Skin of body (tissue), 2 donors: ENCODE results near the gene ABL1. TPM values are rescaled to one million over a fixed set of nuclear protein-coding genes. Genes with fewer than 3 reads are reported as not detected.

Source experiments
- DNase-seq: peaks from one replicate; lab custom pipeline; 2025; lab: John Stamatoyannopoulos, UW
- total RNA-seq: library from RNA; depleted of rRNA; stranded (reverse); fragments of >200 nt; gene quantifications from one replicate; pipeline ENCODE4 v1.2.3, GENCODE V29; 2014

Gene ABL1
- total RNA-seq, 1 donor from 2014 or later: 35.5 TPM

DNA sequence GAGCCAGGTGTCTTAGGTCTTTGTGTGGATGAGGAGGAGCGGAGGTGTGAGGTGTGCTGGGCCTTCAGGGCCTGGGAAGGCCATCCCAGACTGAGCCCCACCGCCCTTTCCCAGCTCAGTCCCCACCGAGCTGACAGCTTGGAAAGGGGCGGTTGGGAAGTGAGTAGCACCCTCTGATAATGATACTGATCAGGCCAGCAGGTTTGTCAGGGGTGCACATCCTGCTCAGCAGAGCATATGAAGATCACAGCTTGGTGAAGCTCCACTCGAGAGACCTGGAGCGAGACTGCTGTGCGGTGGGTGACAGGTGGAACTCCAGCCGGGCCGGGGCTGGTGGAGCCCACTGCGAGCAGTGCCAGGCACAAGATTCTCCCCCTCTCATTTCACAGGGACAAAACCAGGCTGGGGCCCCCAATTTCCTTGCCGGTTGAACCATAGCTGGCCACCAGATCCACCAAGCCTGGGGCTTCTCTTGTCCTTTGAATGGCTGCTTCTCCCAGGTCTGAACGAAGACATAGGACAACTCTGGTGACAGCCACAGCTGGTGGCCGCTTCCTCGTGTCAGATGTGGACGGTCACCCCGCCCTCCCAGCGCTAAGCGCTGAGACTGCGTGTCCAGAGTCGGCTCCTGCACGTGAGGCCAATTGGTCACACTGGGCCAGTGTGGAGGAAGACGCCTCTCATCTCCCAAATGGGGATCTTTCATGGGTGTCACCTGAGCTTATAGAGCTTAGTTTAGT is 53.3 kb downstream of the ABL1 start:
- no peak for DNase-seq

DNA sequence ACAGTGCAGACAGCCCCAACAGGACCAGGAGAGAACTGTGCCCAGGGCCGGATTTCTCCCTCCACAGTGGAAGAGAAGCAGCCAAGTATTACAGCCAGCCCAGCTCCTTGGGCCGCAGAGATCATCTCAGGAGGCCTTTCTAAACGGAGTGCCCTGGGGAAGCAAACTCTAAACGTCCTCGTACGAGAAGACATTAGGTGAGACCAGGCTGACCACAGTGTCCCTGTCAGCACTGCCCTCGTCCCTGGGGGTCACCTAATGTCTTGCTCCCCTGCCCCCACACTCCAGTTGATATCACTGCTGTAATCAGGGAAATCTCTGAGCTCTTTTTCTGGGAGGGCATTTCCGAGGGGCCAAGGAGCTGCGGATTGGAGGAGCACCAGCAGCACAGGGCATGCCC is 55.1 kb downstream of the ABL1 start:
- no peak for DNase-seq

DNA sequence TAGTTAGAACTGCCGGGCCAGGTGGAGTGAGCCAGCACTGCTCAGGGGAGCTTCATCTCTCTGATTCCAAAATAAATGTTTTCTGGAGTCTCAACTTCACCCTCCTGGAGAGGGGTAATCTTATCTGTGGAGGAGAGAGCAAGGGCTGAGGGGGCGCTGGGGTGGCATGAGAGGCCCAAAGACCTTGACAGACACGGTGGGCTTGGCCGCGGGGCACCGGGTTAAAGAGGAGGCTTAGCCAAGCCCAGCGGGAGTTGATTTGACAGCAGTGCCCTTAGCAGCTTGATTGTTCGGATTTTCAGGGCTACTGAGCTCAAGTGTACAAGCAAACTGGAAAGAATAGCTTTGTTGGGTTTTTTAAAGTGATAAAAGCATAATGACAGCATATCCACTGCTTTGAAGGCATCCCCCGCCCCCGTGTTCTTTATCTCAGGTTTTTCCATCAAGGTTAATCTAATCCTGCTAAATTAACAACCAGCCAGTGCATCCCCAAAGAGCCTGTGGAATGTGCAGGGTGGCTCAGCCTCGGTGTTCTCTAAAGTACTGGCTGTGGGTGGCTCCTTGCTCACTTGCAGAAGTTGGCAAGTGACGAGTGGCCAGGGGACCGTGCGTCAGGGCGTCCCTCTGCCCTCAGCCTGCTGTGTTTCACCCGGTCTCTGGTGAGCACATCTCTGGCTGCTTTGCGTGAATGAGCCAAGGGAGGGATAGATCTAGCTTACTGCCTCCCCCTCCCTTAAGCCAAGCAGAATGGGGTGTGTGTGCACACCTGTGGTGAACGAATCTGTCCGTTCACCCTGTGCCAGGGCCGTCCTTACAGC is 56.0 kb downstream of the ABL1 start:
- no peak for DNase-seq

DNA sequence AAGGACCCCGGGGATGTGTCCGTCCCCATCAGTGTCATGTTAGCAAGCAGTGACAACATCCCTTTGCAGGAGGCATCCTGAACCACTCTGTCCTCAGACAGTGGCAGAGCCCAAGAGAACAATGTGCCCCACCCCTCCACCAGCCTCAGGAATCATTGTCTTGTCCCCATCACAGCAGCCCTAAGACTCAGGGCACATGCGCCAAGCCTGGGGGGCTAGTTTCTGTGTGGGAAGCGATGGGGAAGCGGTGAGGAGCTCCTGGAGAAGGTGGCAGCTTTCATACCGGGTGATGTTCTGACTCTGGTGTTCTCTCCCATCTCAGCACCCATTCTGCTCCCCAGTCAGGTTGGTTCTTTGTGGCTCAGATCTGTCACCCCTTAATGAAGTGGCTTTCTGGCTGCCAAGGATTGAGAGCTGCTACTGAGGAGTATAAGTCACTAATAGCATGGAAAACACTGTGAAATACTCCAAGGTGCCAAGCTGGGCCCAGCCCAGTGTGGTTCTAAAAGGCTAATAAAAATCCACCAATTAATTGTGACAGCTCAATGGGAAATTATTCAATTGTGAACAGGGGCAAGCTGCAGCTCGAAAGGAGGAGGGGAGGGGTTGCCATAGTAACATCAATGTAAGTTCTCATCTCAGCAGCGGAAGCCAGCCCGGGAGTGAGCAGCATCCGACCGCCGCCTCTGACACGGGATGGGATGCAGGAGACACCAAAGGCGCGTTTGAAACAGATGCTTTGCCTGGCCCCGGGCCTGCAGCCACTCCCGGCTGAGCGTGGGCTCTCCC is 56.8 kb downstream of the ABL1 start:
- no peak for DNase-seq

DNA sequence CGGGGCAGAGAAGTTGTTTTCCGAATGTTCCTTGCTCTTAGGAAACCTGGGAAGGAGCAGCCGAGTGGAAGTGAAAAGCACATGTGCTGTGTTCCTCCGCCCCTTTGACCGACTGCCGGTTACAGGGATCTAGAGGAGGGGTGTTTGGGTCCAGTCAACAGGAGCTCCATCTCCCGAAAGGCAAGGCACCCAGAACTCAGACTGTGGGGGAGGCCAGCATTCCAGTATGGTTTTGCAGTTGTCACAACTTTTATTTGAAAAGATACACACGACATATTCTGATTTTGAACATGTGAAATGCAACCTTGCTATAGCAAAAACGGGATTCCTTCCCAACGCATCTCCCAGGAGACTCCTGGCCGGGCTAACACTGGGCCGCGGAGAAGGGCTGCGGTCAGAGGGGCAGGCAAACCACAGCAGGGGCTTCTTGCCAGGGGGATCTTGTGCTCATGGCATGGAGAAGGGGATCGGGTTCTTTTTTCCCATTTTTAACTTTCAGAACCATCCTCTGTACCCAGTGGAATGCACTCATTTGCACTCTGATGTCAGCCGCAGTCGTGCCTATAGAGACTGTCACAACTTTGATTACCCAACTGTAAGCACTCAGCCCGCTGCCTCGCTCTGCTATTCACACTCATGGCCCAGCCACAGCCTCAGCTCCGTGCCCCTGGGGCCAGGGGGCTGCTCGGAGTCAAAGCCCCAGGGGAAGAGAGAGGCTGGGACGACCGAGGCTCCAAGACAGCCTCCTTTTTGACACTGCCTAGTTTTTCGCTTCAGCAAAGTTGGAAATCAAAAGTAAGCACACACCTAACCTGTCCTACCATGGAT is 57.6 kb downstream of the ABL1 start:
- no peak for DNase-seq

DNA sequence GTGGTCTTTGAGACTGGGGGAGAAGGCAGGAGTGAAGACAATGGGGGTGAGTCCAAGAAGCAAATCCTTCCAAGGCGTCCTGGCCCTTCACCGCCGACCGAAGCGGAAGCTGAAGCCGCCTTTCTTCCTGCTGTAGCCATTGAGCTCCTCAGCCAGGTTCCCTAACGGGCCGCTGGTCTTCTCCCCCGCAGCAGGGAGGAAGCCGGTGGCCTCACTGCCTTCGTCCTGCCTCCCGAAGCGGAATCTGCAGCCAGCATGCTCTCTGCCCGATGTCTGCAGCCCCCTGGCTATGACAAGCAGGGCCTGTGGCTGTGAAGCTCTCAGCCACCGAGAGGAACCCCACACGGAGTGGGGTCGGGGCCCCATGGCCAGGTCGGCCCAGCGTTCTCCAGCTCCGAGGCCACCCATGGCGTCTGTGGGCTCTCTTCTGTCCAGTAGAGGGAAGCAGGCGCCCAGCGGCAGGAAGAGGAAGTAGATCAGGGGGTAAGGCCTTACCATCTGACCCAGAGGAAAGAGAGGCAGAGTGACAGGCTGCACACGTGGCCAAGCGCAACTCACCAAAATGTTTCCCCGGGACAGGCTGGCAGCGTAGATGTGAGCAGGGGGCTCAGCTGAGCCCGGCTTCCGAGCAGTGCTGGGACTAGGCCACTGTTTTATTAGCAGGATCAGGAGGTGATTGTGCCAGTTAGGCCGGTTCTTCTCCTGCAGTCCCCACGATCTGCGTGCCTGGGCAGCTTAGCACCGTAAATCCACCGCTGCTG is 58.5 kb downstream of the ABL1 start:
- DNase-seq: no peak

DNA sequence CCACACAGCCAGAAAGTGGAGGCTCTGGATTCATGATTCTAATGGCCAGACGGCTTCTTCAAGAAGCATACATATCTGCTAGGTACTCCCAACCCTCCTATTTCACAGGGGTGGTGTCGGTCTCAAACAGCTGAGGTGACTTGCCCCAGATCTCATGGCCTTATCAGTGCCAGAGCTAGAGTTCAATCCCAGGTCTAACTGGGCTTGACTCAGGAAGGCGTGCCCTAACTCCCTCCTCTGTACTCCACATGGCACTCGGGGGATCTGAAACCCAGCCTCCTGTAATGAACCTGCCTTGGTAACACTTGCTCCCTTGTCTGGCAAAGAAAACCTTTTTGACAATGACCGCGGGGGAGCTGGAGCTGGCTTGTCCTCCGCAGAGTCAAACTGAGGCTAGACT is 59.5 kb downstream of the ABL1 start:
- no peak for DNase-seq

DNA sequence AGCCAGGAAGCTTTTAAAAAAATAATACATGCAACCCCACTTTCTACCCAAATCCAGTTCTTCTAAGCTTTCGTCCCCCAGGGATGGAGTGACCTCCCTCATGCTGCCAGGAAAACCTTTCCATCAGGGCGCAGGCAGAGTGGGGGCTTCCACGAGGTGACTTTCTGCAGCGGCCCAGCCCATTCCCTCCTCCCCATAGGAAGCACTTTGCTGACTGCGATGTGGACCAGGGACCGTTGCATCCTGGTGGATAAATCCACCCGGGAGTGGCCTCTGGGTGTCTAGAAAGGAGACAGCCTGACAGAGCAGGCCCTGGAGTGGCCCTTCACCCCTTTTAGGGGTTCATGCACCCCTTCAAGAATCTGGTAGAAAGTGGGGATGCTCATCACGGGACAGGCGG is 60.0 kb downstream of the ABL1 start:
- DNase-seq: no peak

DNA sequence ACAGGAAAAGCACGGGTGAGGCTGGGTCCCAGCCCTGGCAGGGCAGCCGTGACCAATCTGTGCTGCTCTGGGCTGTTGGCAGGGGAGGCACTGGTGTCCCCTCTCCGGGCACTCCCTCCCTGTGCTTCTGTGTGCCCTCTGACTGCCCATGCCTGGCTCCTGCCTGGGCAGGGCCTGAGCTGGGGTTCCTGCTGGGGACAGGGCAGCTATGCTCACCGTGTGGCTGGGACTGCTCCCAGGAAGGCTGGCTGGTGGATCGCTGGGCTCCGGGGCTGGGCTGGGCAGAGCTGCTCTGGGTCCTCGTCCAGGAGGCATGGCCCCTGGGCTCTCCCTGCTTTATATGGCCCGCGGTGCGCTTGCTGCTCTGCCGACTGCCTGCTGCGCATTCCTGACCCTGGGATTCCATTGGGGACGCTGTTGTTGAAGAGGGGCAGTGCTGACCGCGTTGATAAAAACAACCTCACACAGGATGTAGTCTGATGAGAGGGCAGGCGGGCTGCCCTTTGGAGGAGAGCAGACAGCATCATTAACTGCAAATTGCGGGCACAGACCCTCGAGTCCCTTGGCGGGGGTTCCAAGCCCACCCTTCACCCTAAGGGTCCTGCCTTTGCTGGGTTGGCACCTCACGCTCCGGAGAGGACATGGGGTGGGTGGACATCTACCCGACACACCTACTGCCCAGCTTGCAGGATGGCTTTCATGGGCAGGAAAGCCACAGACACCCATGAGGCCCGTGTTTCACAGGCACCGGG is 60.6 kb downstream of the ABL1 start:
- no peak for DNase-seq

DNA sequence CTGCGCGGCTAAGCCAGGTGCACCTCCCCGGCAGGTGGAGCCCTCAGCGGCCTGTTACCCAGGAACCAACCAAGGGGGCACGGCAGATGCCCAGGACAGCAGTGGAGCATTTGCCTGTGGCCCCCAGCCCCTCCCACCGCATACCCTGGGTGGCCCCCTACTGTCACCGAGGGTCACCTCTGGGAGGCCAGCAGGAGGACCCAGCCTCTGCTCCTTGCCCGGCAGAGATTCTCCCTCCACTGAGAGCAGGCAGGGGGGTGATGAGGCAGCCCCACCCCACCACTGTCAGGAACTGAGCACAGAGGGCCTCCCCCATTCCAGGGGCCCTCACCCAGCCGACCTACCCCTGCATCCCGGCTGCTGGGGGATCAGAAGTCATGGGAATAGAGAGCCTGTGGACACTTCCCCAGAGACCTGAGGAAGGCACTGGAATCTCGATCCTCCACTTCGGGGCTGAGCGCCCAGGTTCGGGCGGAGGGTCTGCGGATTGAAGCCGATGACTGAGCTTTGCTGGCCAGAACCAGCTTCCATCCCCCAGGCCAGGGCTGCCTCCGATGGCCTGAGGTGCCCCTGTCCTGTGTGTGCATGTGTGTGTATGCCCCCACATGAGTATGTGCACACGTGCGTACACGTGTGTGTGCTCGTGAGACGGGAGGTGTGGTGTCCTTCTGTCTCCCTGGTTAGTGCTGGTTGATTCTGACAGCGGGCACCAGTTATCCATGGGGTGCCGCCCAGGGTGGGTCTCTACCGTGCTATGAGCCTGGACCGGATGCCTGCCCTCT is 61.4 kb downstream of the ABL1 start, which contains the start of gene QRFP:
TSS of gene QRFP (minus strand) at position 580 of the 782 bp plus-strand sequence. CDS start 2,974 bp downstream, outside the sequence.
- no peak for DNase-seq

DNA sequence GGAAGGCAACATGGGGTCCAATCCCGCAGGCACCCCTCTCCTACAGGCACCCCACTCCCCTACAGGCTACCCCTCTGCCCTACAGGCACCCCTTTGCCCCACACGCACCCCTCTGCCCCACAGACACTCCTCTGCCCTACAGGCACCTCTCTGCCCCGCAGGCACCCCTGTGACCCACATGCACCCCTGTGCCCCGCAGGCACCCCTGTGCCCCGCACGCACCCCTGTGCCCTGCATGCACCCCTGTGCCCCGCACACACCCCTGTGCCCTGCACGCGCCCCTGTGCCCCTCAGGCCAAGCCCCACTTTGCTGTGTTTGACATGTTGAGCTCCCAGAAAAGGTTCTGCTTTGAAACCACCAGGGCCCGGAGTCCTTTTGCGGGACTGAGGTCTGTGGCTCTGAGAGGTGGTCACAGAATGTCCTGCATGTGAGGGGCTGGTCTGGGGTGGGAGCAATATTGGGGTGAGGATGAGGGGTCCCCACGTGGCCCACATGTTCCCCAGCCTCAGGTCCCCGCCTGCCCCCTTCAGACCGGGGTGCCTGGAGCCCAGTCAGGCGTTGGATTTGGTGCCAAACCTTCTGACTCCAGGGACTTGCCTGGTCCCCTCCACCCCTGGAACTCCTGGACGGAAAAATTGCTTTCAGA is 62.2 kb downstream of the ABL1 start:
- no peak for DNase-seq

DNA sequence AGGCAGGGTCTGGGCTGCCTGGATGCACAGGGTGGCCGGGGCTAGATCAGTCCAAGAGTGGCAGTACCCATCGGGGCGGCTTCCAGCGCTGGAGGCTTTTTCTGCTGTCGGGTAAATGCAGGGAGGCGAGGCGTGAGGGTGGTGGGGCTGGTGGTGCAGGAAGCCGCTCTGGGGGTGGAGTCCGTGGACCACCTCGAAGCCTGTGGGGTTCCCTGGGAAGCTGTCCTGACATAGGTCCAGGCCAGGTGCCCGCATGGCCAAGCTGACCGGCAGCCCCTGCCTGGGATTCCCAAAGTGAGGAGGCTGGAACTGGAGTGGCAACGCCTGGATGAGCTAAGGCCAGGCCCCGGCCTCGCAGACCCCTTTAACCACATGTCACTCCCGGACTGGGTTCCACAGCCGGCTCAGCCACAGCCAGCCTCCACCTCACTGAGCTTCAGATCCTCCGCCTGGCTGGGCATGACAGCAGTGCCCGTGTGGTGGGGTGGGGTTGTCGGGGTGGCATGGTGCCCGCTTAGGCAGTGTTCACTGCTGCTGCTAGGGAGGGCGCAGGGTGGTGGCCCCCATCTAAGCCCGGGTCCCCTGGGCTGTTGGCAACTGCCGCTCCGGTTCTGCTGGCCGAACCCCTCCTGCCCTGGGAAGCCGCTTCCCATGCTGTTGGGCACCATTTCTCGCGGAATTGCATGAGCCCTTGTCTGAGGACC is 62.9 kb downstream of the ABL1 start:
- DNase-seq: no peak

DNA sequence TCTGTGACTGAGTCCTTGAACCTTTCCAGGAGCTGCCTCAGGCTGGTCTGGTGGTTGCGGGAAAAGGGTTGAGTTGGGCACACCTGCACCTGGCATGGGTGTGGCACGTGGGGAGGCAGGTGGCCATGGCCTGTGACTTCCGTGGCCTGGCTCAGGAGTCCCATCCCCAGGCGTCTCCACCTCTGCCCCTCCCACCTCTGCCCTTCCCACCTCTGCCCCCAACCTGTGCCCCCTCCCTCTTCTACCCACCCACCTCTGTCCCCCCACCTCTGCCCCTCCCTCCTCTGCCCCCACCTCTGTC is 63.4 kb downstream of the ABL1 start:
- DNase-seq: no peak

DNA sequence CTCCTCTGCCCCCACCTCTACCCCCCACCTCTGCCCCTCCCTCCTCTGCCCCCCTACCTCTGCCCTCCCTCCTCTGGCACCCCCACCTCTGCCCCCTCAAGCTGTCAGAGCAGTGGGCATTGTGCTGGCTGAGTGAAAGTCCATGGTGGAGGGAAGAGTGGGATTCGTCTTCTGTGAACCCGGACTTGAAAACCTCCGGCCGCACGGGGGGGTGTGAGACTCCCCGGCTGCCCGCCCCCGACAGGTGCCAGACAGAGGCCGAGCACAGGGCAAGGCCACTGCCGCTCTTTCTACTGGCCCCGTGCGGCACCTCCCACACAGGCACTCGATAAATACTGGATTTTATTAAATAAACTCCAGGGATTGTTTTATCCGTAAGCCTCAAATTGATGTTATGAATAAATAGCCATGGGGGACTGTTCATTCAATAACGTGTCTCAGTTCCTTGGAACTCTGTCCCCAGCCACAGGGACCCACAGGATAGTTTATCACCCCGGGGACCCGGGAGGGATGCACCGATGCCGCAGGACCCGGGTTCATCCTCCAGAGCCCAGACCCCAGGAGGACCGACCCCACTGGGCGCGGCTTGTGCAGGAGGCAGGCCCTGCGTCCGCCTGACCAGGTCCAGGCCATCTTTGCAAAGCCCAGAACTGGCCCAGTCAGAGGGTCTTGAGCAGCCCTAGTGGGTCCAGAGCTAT is 64.1 kb downstream of the ABL1 start:
- DNase-seq: no peak

DNA sequence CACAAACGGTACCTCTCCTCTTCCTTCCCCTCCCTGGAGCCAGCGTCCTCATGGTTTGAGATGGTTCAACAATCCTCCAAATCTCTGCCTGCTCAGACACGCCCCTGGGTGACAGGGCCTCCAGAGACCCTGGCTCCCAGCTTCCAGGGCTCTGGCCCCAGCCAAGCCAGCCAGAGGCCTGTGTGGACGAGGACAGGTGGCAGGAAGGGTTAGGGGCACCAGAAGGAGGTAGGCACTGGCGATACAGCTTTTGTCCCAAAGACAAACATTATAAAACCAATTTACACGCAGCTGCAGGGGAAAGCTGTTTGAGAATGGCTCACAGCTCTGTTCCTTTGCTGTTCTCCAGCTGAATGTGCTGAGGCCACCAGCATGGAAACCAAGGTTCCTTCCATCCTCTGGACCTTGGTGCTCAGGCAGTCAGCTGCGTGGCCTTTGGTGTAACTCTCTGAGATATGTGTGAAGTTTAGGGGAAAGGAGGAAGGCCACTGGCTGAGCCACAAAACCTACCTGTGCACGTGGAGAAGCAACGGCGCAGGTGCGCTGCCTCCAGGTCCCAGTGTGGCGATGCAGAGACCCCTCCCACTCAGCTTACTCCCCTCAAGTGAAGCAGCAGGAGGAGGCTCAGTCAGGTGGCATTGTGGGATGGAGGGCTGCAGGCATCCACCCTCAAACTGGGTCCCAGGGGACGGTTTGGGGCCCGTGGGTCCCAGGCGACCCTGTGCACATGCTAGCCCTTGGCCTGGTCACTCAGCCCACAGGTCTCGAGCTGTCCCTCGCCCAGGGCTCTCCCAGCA is 65.8 kb downstream of the ABL1 start:
- no peak for DNase-seq

DNA sequence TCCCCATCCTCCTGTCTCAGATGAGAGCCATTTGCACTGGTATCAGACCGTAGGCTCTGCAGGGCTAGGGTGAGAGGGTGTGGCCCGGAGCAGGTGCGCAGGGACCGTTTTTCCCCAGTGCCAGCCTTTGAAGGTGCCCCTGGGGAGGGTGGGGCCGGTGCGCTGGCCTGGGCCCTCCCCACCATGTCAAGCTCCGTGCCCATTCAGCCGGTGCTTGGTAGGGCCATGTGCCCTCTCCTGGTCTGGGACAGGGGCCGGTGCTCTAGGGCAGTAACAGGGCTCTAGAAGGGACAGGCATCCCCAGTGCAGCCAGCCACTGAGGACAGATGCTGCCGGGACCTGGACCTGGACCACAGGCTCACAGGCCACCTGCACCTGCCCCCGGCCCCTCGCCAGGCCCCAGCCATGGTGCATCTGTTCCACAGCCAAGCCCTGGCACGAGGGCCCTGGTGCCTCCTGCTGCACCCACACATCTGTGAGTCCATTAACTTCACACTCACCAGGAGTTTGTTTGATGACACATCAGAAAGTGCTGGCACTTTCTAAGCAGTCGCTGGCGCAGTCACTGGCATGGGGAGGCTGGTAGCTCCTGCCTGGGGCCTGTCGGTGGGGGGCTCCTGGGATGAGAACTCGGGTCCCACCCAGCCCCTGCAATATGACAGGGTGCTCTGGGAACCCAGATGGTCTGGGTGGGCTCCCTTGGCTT is 66.6 kb downstream of the ABL1 start:
- no peak for DNase-seq
